Measurements from ENCODE around the gene IFNGR1.

IFNGR1 gene

DNA sequence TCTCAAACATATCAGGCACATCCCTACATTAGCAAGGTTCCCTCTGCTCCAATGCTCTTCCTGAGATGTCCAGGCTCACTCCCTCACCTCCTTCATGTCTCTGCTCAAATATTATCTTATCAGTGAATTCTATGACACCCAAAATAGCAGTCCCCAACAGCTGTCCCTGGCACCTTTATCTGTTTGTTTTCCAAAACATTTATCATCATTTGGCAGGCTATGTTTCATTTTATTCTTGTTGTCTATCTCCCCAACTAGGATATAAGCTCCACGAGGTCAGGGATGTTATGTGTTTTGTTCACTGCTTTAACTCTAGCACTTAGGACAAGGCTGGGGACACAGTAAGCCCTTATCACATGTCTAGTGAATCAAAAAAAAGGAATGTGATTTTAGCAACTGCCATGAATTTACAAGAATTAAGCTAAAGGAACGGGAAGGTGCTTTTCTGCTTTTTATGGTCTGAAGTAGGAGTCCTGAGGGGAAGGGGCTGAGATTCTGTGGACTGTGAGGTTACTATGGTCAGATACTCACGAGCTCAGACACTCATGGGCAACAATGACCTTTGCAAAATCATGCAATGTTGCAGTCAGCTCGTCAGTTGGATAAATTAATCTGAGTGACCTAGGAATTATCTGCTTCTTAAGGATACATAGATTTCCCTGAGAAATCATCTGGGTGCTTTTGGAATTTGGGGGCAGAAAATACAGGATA lies 43.9 kb downstream of the IFNGR1 start:
- H3K4me1 ChIP-seq, result no peaks in the 10 kb centered on the region; the same call in 1 of the 2 replicates
- no peak for DNase-seq

DNA sequence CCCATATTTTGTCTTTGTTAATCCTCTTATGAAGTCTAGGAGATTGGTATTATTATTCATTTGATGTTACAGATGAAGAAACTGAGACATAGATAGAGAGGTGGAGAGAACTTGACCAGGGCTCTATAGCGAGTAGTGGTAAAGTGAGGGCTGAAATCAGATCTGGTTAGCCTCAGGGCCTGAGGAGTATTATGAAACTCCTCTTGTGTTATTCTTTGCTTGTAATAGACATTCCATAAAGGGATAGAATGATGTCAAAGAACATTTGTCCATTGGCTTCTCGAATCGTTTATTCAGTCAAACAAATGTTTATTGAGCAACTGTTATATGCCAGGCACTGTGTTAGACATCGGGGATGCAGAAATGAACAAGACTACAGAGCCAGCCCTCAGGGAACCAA lies 45.7 kb downstream of the IFNGR1 start, which contains the start of gene IL22RA2:
Gene IL22RA2, minus strand, starts transcription at position 144 of the 400 bp plus-strand sequence. CDS start 11,895 bp downstream, outside the sequence.
- Histone ChIP-seq H3K27me3 (no peaks in the 10 kb centered on the region), H3K36me3 (no peaks in the 10 kb centered on the region), H3K4me3 (ENCODE audit: low read depth, low read length) (no peak within 1 kb of the TSS), H3K4me1 (no peaks in the 10 kb centered on the region; the same call in 1 of the 2 replicates), H3K9me3 (no peaks in the 10 kb centered on the region)
- TF ChIP-seq, protein P1, sequence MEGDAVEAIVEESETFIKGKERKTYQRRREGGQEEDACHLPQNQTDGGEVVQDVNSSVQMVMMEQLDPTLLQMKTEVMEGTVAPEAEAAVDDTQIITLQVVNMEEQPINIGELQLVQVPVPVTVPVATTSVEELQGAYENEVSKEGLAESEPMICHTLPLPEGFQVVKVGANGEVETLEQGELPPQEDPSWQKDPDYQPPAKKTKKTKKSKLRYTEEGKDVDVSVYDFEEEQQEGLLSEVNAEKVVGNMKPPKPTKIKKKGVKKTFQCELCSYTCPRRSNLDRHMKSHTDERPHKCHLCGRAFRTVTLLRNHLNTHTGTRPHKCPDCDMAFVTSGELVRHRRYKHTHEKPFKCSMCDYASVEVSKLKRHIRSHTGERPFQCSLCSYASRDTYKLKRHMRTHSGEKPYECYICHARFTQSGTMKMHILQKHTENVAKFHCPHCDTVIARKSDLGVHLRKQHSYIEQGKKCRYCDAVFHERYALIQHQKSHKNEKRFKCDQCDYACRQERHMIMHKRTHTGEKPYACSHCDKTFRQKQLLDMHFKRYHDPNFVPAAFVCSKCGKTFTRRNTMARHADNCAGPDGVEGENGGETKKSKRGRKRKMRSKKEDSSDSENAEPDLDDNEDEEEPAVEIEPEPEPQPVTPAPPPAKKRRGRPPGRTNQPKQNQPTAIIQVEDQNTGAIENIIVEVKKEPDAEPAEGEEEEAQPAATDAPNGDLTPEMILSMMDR (IDR thresholded peaks at IDR 0.05; ENCODE audit: low read depth, low read length), result no peak
- DNase-seq, result no peak

More for the DNA sequence above, 43.9 kb downstream of the IFNGR1 start:
- Histone ChIP-seq H3K36me3 (no peaks in the 10 kb centered on the region), H3K27me3 (no peaks in the 10 kb centered on the region), H3K9me3 (no peaks in the 10 kb centered on the region), H3K4me3 (ENCODE audit: low read depth, low read length) (no peak overlapping the region)
- TF ChIP-seq, protein P1 (IDR thresholded peaks at IDR 0.05; ENCODE audit: low read depth, low read length), result no peak

DNA sequence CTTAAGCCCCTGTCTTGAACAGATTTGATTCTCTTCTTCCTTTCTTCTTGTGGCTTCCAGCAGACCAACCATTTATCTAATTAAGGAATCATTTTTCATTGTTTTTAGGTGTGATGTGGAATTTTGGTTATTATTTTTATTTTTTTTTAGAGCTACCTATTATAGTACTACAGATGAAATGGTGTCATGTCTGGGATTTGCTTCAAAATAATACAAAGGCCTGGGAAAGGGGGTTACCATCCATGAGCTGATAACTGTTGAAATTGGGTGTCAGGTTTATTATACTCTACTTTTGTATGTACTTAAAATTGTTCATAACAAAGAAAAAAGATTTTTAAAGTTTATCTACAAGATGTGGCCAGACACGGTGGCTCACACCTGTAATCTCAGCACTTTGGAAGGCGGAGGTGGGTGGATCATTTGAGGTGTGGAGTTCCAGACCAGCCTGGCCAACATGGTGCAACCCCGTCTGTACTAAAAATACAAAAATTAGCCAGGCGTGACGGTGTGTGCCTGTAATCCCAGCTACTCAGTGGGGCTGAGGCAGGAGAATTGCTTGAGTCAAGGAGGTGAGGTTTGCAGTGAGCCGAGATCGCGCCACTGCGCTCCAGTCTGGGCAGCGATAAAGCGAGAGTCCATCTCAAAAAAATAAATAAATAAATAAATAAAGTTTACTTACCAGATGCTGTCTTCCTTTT lies 46.3 kb downstream of the IFNGR1 start:
- TF ChIP-seq, protein P1 (IDR thresholded peaks at IDR 0.05; ENCODE audit: low read depth, low read length), result no peak
- Histone ChIP-seq H3K27me3 (no peaks in the 10 kb centered on the region), H3K4me1 (no peaks in the 10 kb centered on the region; the same call in 1 of the 2 replicates), H3K4me3 (ENCODE audit: low read depth, low read length) (no peak overlapping the region), H3K9me3 (no peaks in the 10 kb centered on the region), H3K36me3 (no peaks in the 10 kb centered on the region)
- no peak for DNase-seq

DNA sequence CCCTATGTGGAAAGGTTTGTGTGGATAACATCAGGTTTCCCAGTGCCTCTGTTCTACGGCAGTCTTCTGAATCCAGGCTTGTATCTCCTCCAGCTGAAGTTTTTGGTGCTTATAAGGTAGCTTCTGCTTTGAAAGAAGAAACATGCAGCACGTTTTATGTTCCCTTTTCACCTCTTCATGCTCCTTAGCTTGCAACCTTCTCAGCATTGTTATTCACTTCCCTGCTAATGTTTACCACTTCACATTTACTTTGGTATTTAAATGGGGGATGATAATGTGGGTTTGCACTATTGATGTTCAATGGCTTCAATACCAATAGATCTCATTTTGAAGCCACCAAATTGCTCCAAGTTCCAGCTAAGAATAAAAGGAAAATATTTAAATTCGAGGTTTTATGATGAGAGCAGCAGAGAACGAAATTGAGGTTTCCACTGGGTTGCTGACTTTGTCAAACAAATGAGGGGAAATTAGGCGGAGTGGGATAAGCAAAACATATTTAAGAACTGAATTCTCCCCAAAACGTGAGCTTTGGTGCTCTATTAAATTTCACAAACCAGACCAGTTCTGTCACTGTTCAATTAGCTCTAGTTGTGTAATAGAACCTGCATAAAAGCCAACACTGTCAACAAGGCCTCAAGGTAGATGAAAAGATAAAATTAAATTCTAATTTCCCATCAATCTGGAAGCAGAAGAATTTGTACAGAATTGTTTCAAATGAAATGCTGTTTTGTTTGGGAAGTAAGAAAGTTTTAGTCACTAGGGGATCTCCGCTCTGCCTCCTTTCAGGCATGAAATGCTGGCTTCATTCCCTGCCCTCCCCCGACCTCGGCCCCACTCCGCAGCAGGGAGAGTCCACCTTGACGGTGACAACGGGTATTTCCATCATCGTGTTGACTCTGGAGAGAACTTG lies 47.1 kb downstream of the IFNGR1 start:
- DNase-seq, result no peak
- no peaks in the 10 kb centered on the region for H3K36me3 ChIP-seq
- H3K9me3 ChIP-seq, result no peaks in the 10 kb centered on the region
- H3K27me3 ChIP-seq, result no peaks in the 10 kb centered on the region
- H3K4me3 ChIP-seq (ENCODE audit: low read depth, low read length), result no peak overlapping the region
- H3K4me1 ChIP-seq, result no peaks in the 10 kb centered on the region; the same call in 1 of the 2 replicates
- TF ChIP-seq, protein P1 (IDR thresholded peaks at IDR 0.05; ENCODE audit: low read depth, low read length), result no peak

DNA sequence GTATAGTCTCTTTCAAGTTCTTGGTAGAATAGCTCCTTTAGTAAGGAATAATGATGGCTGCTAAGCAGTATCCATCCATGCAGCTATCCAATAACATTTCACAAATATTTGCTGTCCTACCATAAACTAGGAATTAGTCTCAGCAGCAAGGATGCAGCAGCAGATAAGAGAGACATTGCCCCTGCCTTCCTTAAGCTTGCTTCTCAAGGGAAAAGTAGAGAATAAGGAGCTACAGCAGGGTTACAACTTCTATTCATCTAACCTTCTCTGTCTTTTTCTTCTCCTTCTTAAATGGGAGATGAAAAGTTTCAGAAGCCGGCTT lies 48.2 kb downstream of the IFNGR1 start:
- TF ChIP-seq, protein P1 (IDR thresholded peaks at IDR 0.05; ENCODE audit: low read depth, low read length), result no peak
- no peaks in the 10 kb centered on the region for H3K27me3 ChIP-seq
- H3K4me1 ChIP-seq, result no peaks in the 10 kb centered on the region; the same call in 1 of the 2 replicates
- DNase-seq, result no peak
- no peaks in the 10 kb centered on the region for H3K9me3 ChIP-seq
- H3K36me3 ChIP-seq, result no peaks in the 10 kb centered on the region
- no peak overlapping the region for H3K4me3 ChIP-seq (ENCODE audit: low read depth, low read length)
